IMR-90 (cell line): ENCODE data around the gene TLDC2. TPM values are rescaled to one million over a fixed set of nuclear protein-coding genes. Genes with fewer than 3 reads are reported as not detected.

Experiments used
- ATAC-seq: fragments of 200-7000 bp; cut with Tn5 transposase; 2 replicates; pipeline ENCODE4 v1.9.1; 2020; ENCODE audit warnings: low read depth, mild to moderate bottlenecking, moderate library complexity
- BruUV-seq: library from RNA; stranded (reverse); fragments of 400-500 nt; replicated peaks from 2 replicates; lab custom pipeline; 2021; lab: Mats Ljungman, UMichigan
- CTCF ChIA-PET: fragments of 300-600 bp; formaldehyde crosslinking; extraction: SDS; loops from one replicate; lab custom pipeline; 2021; ENCODE audit warnings: antibody characterized with exemption; lab: Yijun Ruan, JAX
- POLR2A ChIA-PET: fragments of 300-600 bp; sonication (Branson Sonifier 250); formaldehyde crosslinking; loops from one replicate; lab custom pipeline; 2022; ENCODE audit warnings: antibody characterized with exemption; ENCODE audit not compliant: unreplicated experiment; lab: Charles Lee
- DNase-seq: peaks from one replicate; pipeline ENCODE4 v3.0.0; 2013
- H2AFZ ChIP-seq: replicated peaks from 2 replicates; pipeline ENCODE3; 2013; ENCODE audit warnings: low read length, mild to moderate bottlenecking; ENCODE audit not compliant: poor library complexity
- H2AK5ac ChIP-seq: 2 replicates; pipeline ENCODE4 v1.6.1; 2013; ENCODE audit warnings: low read depth, low read length, inconsistent platforms
- H2AK9ac ChIP-seq: replicated peaks from 2 replicates; pipeline ENCODE3; 2013; ENCODE audit warnings: mild to moderate bottlenecking, low read depth, low read length, moderate library complexity; ENCODE audit not compliant: poor library complexity
- H2BK120ac ChIP-seq: 2 replicates; pipeline ENCODE4 v1.6.1; 2013; ENCODE audit warnings: low read depth, low read length, inconsistent platforms
- H2BK15ac ChIP-seq: 3 replicates; pipeline ENCODE4 v1.6.1; 2013; ENCODE audit warnings: low read depth, low read length, inconsistent platforms
- H2BK20ac ChIP-seq: 2 replicates; pipeline ENCODE4 v1.6.1; 2013; ENCODE audit warnings: low read depth, mild to moderate bottlenecking, inconsistent platforms, low read length, moderate library complexity
- H2BK5ac ChIP-seq: 2 replicates; pipeline ENCODE4 v1.6.1; 2013; ENCODE audit warnings: mild to moderate bottlenecking, low read depth, low read length, inconsistent platforms; ENCODE audit not compliant: poor library complexity, severe bottlenecking
- H3K14ac ChIP-seq: replicated peaks from 2 replicates; pipeline ENCODE4 v1.6.1; 2013; ENCODE audit warnings: low read depth, low read length, inconsistent platforms
- H3K18ac ChIP-seq: 2 replicates; pipeline ENCODE4 v1.6.1; 2013; ENCODE audit warnings: low read depth, low read length, control low read depth
- H3K23ac ChIP-seq: 2 replicates; pipeline ENCODE4 v1.6.1; 2013; ENCODE audit warnings: low read depth, low read length, inconsistent platforms
- H3K27ac ChIP-seq: 2 replicates; pipeline ENCODE4 v1.5.1; 2013; ENCODE audit warnings: mild to moderate bottlenecking, control low read depth, low read length; ENCODE audit not compliant: insufficient read depth
- H3K27me3 ChIP-seq: 2 replicates; pipeline ENCODE4 v1.6.1; 2013; ENCODE audit warnings: low read length; ENCODE audit not compliant: control insufficient read depth, insufficient read depth
- H3K36me3 ChIP-seq: 2 replicates; pipeline ENCODE4 v1.6.1; 2013; ENCODE audit warnings: low read length, mixed read lengths; ENCODE audit not compliant: control insufficient read depth, insufficient read depth
- H3K4ac ChIP-seq: 2 replicates; pipeline ENCODE4 v1.6.1; 2013; ENCODE audit warnings: low read depth, low read length, inconsistent platforms
- H3K4me1 ChIP-seq: 2 replicates; pipeline ENCODE4 v1.6.1; 2013; ENCODE audit warnings: low read length, mixed read lengths; ENCODE audit not compliant: control insufficient read depth, insufficient read depth
- H3K4me2 ChIP-seq: 2 replicates; pipeline ENCODE4 v1.6.1; 2013; ENCODE audit warnings: low read depth, mild to moderate bottlenecking, control low read depth, low read length, moderate library complexity
- H3K4me3 ChIP-seq: 2 replicates; pipeline ENCODE4 v1.5.1; 2013; ENCODE audit warnings: low read depth, mild to moderate bottlenecking, control low read depth, low read length, moderate library complexity; ENCODE audit not compliant: insufficient read depth
- H3K56ac ChIP-seq: 2 replicates; pipeline ENCODE4 v1.6.1; 2013; ENCODE audit warnings: low read length, inconsistent platforms; ENCODE audit not compliant: insufficient read depth; ENCODE audit errors: extremely low read depth
- H3K79me1 ChIP-seq, 2 experiments: 2 replicates each; pipeline ENCODE4 v1.6.1; 2013; ENCODE audit warnings: low read length in 2 of 2, inconsistent platforms in 1 of 2, low read depth in 1 of 2
- H3K9ac ChIP-seq: 2 replicates; pipeline ENCODE4 v1.6.1; 2013; ENCODE audit warnings: low read depth, low read length, control low read depth
- H3K9me1 ChIP-seq: 2 replicates; pipeline ENCODE4 v1.6.1; 2013; ENCODE audit warnings: low read length, inconsistent platforms; ENCODE audit not compliant: insufficient read depth
- H3K9me3 ChIP-seq: 2 replicates; pipeline ENCODE4 v1.6.1; 2013; ENCODE audit warnings: low read length; ENCODE audit not compliant: control insufficient read depth, insufficient read depth
- H4K20me1 ChIP-seq: 2 replicates; pipeline ENCODE4 v1.6.1; 2013; ENCODE audit warnings: low read length, inconsistent platforms; ENCODE audit not compliant: insufficient read depth
- H4K5ac ChIP-seq: 2 replicates; pipeline ENCODE4 v1.6.1; 2013; ENCODE audit warnings: mild to moderate bottlenecking, low read depth, low read length, control low read depth
- H4K8ac ChIP-seq, 2 experiments: 2 replicates each; pipeline ENCODE4 v1.6.1; 2013; ENCODE audit warnings: low read depth in 2 of 2, low read length in 2 of 2, control low read depth in 1 of 2, inconsistent platforms in 1 of 2
- H4K91ac ChIP-seq: 2 replicates; pipeline ENCODE4 v1.6.1; 2013; ENCODE audit warnings: low read depth, low read length, inconsistent platforms; ENCODE audit not compliant: insufficient read depth
- BHLHE40 ChIP-seq: fragments of 150-350 bp; IDR thresholded peaks from 2 replicates; pipeline ENCODE4 v1.6.1; 2016; ENCODE audit warnings: mild to moderate bottlenecking, low read depth, low read length
- CHD1 ChIP-seq: IDR thresholded peaks from 2 replicates; pipeline ENCODE4 v1.6.1; 2012; ENCODE audit warnings: low read depth, low read length, improper control_type of control experiment
- NFE2L2 ChIP-seq: fragments of 150-350 bp; IDR thresholded peaks from 2 replicates; pipeline ENCODE4 v1.6.1; 2016; ENCODE audit warnings: low read depth, mild to moderate bottlenecking, low read length
- RAD21 ChIP-seq: IDR thresholded peaks from 2 replicates; pipeline ENCODE4 v1.6.1; 2012; ENCODE audit warnings: low read length, improper control_type of control experiment
- SMC3 ChIP-seq: fragments of 150-350 bp; IDR thresholded peaks from 2 replicates; pipeline ENCODE4 v1.6.1; 2016; ENCODE audit warnings: low read depth, mild to moderate bottlenecking, antibody characterized with exemption, low read length, moderate library complexity
- WGBS, 2 experiments: methylation state at CpG; one replicate each; pipeline versions ENCODE4 v1.1.5 to v1.1.7; 2013; ENCODE audit warnings: missing lambda C conversion rate in 2 of 2; ENCODE audit not compliant: insufficient read length in 1 of 2; ENCODE audit errors: extremely low coverage in 2 of 2; 5-methylcytosine and 5-hydroxymethylcytosine counted together
- dilution Hi-C: fragments of 300-500 bp; cut with HindIII; formaldehyde crosslinking; loops from one replicate; pipeline ENCODE4 v1.14.3; 2018; ENCODE audit warnings: low sequenced_read_pairs; ENCODE audit not compliant: unreplicated experiment
- in situ Hi-C: fragments of 300-500 bp; cut with MboI; formaldehyde crosslinking; loops from 3 replicates; pipeline ENCODE4 v1.14.3; 2019; ENCODE audit warnings: low sequenced_read_pairs, inconsistent platforms, mixed read lengths
- intact Hi-C: fragments of 100-400 bp; cut with micrococcal nuclease; formaldehyde crosslinking; loops from 2 replicates; pipeline ENCODE4 v1.10.0; 2022
- polyA plus RNA-seq, 3 experiments: library from polyadenylated mRNA; depleted of rRNA; stranded (reverse); fragments of >200 nt; gene quantifications; 2 replicates each; pipeline ENCODE4 v1.2.3, GENCODE V29; 2012; ENCODE audit warnings: low replicate concordance in 1 of 3
- total RNA-seq: library from RNA; depleted of rRNA; stranded (reverse); fragments of >200 nt; gene quantifications from 2 replicates; pipeline ENCODE4 v1.2.3, GENCODE V29; 2012
- TF ChIP-seq, protein P1 (sequence below): fragments of 150-350 bp; IDR thresholded peaks from 2 replicates; pipeline ENCODE4 v1.6.1; 2017; ENCODE audit warnings: mild to moderate bottlenecking, antibody characterized with exemption, low read length, low read depth
- TF ChIP-seq, protein P2 (sequence below): conservative IDR thresholded peaks from 2 replicates; pipeline ENCODE4 v1.5.1; 2012; ENCODE audit warnings: mild to moderate bottlenecking, low read depth, low read length, improper control_type of control experiment

TLDC2 gene
- total and polyA plus RNA-seq, 2 of the 4 experiments (the other 2 are of a cell fraction), result 0.18 to 0.19 TPM

DNA sequence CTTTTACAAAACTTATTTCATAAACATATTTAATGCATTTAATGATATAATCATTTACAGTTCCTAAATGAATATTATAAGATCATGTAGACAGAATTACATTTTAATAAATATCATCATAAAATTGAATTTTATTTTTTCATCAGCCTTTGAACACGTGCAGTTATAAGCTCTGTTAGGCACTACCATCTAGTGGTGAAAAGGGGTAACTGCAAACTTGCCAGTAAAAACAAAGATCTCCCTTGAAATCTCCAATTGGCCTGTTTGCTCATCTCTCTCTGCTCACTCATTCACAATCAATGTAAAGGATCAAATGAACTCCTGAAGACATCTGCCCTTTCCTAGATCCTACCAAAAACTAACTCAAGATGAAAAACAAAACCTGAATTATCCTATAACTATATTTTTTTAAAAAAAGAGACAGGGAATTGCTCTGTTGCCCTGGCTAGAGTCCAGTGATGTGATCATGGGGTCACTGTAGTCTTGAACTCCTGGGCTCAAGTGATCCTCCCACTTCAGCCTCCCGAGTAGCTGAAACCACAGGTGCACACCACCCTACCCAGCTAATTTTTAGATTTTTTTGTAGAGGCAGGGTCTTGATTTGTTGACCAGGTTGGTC is 43.9 kb downstream of the TLDC2 start:
- Histone ChIP-seq H3K9me3 (no peaks in the 10 kb centered on the region), H3K18ac (no peak overlapping the region), H4K5ac (no peak overlapping the region), H3K79me1 (no peaks in the 10 kb centered on the region), H2AK9ac (no peak overlapping the region), H4K8ac (no peak overlapping the region), H2BK120ac (no peak overlapping the region), H3K4me2 (no peak overlapping the region), H2BK15ac (no peak overlapping the region), H3K4me3 (no peak overlapping the region), H3K9ac (no peak overlapping the region), H3K23ac (no peak overlapping the region), H3K4me1 (no peaks in the 10 kb centered on the region), H4K20me1 (no peaks in the 10 kb centered on the region), H3K27ac (no peak overlapping the region), H2AK5ac (no peak overlapping the region), H3K4ac (no peak overlapping the region), H3K36me3 (0 out of 2 replicates have a peak, but pooled peaks cover 1% of the 10 kb centered on the region), H2BK20ac (no peak overlapping the region), H2AFZ (no peak overlapping the region), H4K91ac (no peak overlapping the region), H3K9me1 (no peaks in the 10 kb centered on the region), H3K14ac (no peak overlapping the region), H3K27me3 (no peaks in the 10 kb centered on the region), H3K56ac (no peak overlapping the region), H2BK5ac (no peak overlapping the region)
- in situ Hi-C loops (loop anchor here (25.0 kb wide), 1 partner anchor 708 kb away; no protein-coding TSS in a partner anchor), intact Hi-C loops (no loop called here), dilution Hi-C loops (no loop called here)
- CTCF ChIA-PET, result interaction anchor here (0.6 to 1.0 kb wide), 4 partner anchors 11 to 436 kb away, joined by 3 to 6 read pairs (median 4); no protein-coding TSS in a partner anchor
- ATAC-seq (peak; percentile 92), DNase-seq (peak; percentile 74)
- BruUV-seq, result no TSS peak
- no CpG with 5 or more reads among the region's 2 CpGs for WGBS, 2 experiments
- TF ChIP-seq CHD1 (no peak), BHLHE40 (peak; percentile 88), RAD21 (peak; percentile 80), SMC3 (peak; percentile 77), NFE2L2 (no peak)
- TF ChIP-seq, protein P1, sequence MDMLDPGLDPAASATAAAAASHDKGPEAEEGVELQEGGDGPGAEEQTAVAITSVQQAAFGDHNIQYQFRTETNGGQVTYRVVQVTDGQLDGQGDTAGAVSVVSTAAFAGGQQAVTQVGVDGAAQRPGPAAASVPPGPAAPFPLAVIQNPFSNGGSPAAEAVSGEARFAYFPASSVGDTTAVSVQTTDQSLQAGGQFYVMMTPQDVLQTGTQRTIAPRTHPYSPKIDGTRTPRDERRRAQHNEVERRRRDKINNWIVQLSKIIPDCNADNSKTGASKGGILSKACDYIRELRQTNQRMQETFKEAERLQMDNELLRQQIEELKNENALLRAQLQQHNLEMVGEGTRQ, result peak; percentile 56; the same call in 1 of the 2 replicates
- TF ChIP-seq, protein P2, sequence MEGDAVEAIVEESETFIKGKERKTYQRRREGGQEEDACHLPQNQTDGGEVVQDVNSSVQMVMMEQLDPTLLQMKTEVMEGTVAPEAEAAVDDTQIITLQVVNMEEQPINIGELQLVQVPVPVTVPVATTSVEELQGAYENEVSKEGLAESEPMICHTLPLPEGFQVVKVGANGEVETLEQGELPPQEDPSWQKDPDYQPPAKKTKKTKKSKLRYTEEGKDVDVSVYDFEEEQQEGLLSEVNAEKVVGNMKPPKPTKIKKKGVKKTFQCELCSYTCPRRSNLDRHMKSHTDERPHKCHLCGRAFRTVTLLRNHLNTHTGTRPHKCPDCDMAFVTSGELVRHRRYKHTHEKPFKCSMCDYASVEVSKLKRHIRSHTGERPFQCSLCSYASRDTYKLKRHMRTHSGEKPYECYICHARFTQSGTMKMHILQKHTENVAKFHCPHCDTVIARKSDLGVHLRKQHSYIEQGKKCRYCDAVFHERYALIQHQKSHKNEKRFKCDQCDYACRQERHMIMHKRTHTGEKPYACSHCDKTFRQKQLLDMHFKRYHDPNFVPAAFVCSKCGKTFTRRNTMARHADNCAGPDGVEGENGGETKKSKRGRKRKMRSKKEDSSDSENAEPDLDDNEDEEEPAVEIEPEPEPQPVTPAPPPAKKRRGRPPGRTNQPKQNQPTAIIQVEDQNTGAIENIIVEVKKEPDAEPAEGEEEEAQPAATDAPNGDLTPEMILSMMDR, result peak; percentile 90
- POLR2A ChIA-PET, result interaction anchor here (0.7 kb wide), 1 partner anchor 79 kb away, joined by 3 read pairs; no protein-coding TSS in a partner anchor
